GM18502 (cell line): ENCODE measurements around the gene DPEP2NB.

ENCODE experiments used
- ATAC-seq: cut with Tn5 transposase; IDR thresholded peaks from one replicate; pipeline ENCODE4 v1.9.1; 2021; ENCODE audit warnings: mild to moderate bottlenecking; ENCODE audit not compliant: unreplicated experiment, poor library complexity

The DPEP2NB gene

GRCh38 chr16:67964477-67965131 lies 51.1 kb downstream of the DPEP2NB start:
- no peak for ATAC-seq

- ATAC-seq: no peak
Observed at GRCh38 chr16:67963662-67964321, 51.9 kb downstream of the DPEP2NB start.
